DOHH2 (cell line): ENCODE data around the gene MGAT4A.

ENCODE experiments used
- H3F3A ChIP-seq: fragments of 200-600 bp; sonication (generic), shearing (Covaris generic); 2 replicates; pipeline ENCODE4 v1.6.0; 2016; ENCODE audit warnings: antibody characterized with exemption, mild to moderate bottlenecking; ENCODE audit not compliant: control insufficient read depth, insufficient read depth
- H3K27ac ChIP-seq: fragments of 200-600 bp; sonication (generic); 2 replicates; pipeline ENCODE4 v1.5.1; 2014; ENCODE audit warnings: low read depth, mild to moderate bottlenecking, low read length, moderate library complexity
- H3K27me3 ChIP-seq: fragments of 200-600 bp; sonication (generic); 2 replicates; pipeline ENCODE4 v1.6.1; 2014; ENCODE audit warnings: mild to moderate bottlenecking, low read length, mixed read lengths; ENCODE audit not compliant: control insufficient read depth
- H3K36me3 ChIP-seq: fragments of 200-600 bp; sonication (generic); 2 replicates; pipeline ENCODE4 v1.6.1; 2014; ENCODE audit warnings: mild to moderate bottlenecking, low read length, moderate library complexity, mixed read lengths; ENCODE audit not compliant: control insufficient read depth
- H3K4me1 ChIP-seq: fragments of 200-600 bp; sonication (generic); 2 replicates; pipeline ENCODE4 v1.6.1; 2014; ENCODE audit warnings: mild to moderate bottlenecking, low read length, mixed read lengths; ENCODE audit not compliant: control insufficient read depth
- H3K4me2 ChIP-seq: fragments of 200-600 bp; sonication (generic); 2 replicates; pipeline ENCODE4 v1.6.0; 2014; ENCODE audit warnings: mild to moderate bottlenecking, low read length, moderate library complexity
- H3K4me3 ChIP-seq: fragments of 200-600 bp; sonication (generic); 2 replicates; pipeline ENCODE4 v1.5.1; 2014; ENCODE audit warnings: mild to moderate bottlenecking, low read length, mixed read lengths
- H3K79me2 ChIP-seq: fragments of 200-600 bp; sonication (generic); 2 replicates; pipeline ENCODE4 v1.6.1; 2014; ENCODE audit warnings: mild to moderate bottlenecking, low read length, mixed read lengths; ENCODE audit not compliant: control insufficient read depth
- H3K9me2 ChIP-seq: fragments of 200-600 bp; sonication (generic); replicated peaks from 2 replicates; pipeline ENCODE4 v1.6.1; 2014; ENCODE audit warnings: mild to moderate bottlenecking, low read length, mixed read lengths; ENCODE audit not compliant: control insufficient read depth
- H3K9me3 ChIP-seq: fragments of 200-600 bp; sonication (generic); 2 replicates; pipeline ENCODE4 v1.6.1; 2014; ENCODE audit warnings: antibody characterized with exemption, low read length, mixed read lengths; ENCODE audit not compliant: control insufficient read depth, insufficient read depth
- H4K20me1 ChIP-seq: fragments of 200-600 bp; sonication (generic); 2 replicates; pipeline ENCODE4 v1.6.0; 2014; ENCODE audit warnings: low read depth, mild to moderate bottlenecking, antibody characterized with exemption, low read length, moderate library complexity; ENCODE audit not compliant: control insufficient read depth, insufficient read depth
- CTCF ChIP-seq: fragments of 200-600 bp; sonication (generic); IDR thresholded peaks from one replicate; pipeline ENCODE4 v1.5.1; 2014; ENCODE audit warnings: antibody characterized with exemption, mild to moderate bottlenecking, low read depth, low read length; ENCODE audit not compliant: poor library complexity, severe bottlenecking
- EZH2phosphoT487 ChIP-seq: fragments of 200-600 bp; sonication (generic); IDR thresholded peaks from 2 replicates; pipeline ENCODE4 v1.6.1; 2017; ENCODE audit warnings: borderline replicate concordance, mild to moderate bottlenecking, antibody characterized with exemption, low read length, moderate library complexity, mixed read lengths

The MGAT4A gene

GRCh38 chr2:98777710-98778109 is 46.8 kb upstream of the MGAT4A start:
- Histone ChIP-seq H3K9me2 (no peaks in the 10 kb centered on the region), H4K20me1 (no peaks in the 10 kb centered on the region), H3K79me2 (no peaks in the 10 kb centered on the region), H3K27ac (no peak overlapping the region), H3K4me3 (no peak overlapping the region), H3F3A (no peaks in the 10 kb centered on the region), H3K4me1 (no peaks in the 10 kb centered on the region), H3K36me3 (no peaks in the 10 kb centered on the region), H3K9me3 (no peaks in the 10 kb centered on the region), H3K27me3 (no peaks in the 10 kb centered on the region), H3K4me2 (no peak overlapping the region)
- TF ChIP-seq CTCF, result no peak
- TF ChIP-seq EZH2phosphoT487, result no peak

GRCh38 chr2:98777076-98777475 is 46.1 kb upstream of the MGAT4A start:
- TF ChIP-seq EZH2phosphoT487, result no peak
- TF ChIP-seq CTCF, result no peak
- H3K9me3 ChIP-seq, result no peaks in the 10 kb centered on the region
- H3K4me1 ChIP-seq, result peaks cover 5% of the 10 kb centered on the region
- H3K4me3 ChIP-seq, result no peak overlapping the region
- H3K9me2 ChIP-seq, result no peaks in the 10 kb centered on the region
- H3K27me3 ChIP-seq, result no peaks in the 10 kb centered on the region
- H4K20me1 ChIP-seq, result no peaks in the 10 kb centered on the region
- no peaks in the 10 kb centered on the region for H3K79me2 ChIP-seq
- H3K4me2 ChIP-seq, result no peak overlapping the region
- no peak overlapping the region for H3K27ac ChIP-seq
- no peaks in the 10 kb centered on the region for H3K36me3 ChIP-seq
- H3F3A ChIP-seq, result no peaks in the 10 kb centered on the region

- H3K27ac ChIP-seq, result no peak overlapping the region
- H3K4me2 ChIP-seq, result no peak overlapping the region
- no peaks in the 10 kb centered on the region for H3K36me3 ChIP-seq
- no peak overlapping the region for H3K4me3 ChIP-seq
- no peaks in the 10 kb centered on the region for H3K9me3 ChIP-seq
- no peaks in the 10 kb centered on the region for H4K20me1 ChIP-seq
- H3K27me3 ChIP-seq, result no peaks in the 10 kb centered on the region
- peaks cover 14% of the 10 kb centered on the region for H3K4me1 ChIP-seq
- TF ChIP-seq CTCF, result no peak
- TF ChIP-seq EZH2phosphoT487, result no peak
- no peaks in the 10 kb centered on the region for H3K9me2 ChIP-seq
- no peaks in the 10 kb centered on the region for H3F3A ChIP-seq
- no peaks in the 10 kb centered on the region for H3K79me2 ChIP-seq
Measured at GRCh38 chr2:98776136-98776535, 45.2 kb upstream of the MGAT4A start.
